H1 (cell line): Measurements from ENCODE around the gene AIG1. TPM values are rescaled to one million over a fixed set of nuclear protein-coding genes. Genes with fewer than 3 reads are reported as not detected.

ENCODE experiments used
- CTCF ChIA-PET: fragments of 300-600 bp; sonication (Branson Sonifier 250); formaldehyde crosslinking; loops from one replicate; lab custom pipeline; 2021; ENCODE audit not compliant: partially characterized antibody; lab: Charles Lee
- POLR2A ChIA-PET: fragments of 300-600 bp; sonication (Branson Sonifier 250); formaldehyde crosslinking; loops from one replicate; lab custom pipeline; 2021; ENCODE audit warnings: inconsistent platforms; ENCODE audit not compliant: partially characterized antibody; lab: Charles Lee
- DNase-seq, 2 experiments: peaks; one replicate each; pipeline versions ENCODE4 v3.0.0 to v3.0.0-alpha.2; 2010 to 2022; ENCODE audit warnings: low spot score in 2 of 2, low read depth in 1 of 2, mixed read lengths in 1 of 2
- FAIRE-seq: peaks from 2 replicates; lab custom pipeline; 2011; peaks lifted over from hg19 to GRCh38; lab: Jason Lieb, UNC
- H2AFZ ChIP-seq: 2 replicates; pipeline ENCODE4 v1.8.1; 2012; ENCODE audit warnings: low read length, inconsistent platforms
- H2AK5ac ChIP-seq: 2 replicates; pipeline ENCODE4 v1.6.1; 2013; ENCODE audit warnings: low read depth, low read length
- H2BK120ac ChIP-seq: replicated peaks from 2 replicates; pipeline ENCODE3; 2013; ENCODE audit warnings: low read depth, low read length, inconsistent platforms
- H2BK12ac ChIP-seq: 2 replicates; pipeline ENCODE4 v1.6.1; 2013; ENCODE audit warnings: low read depth, low read length
- H2BK15ac ChIP-seq: 2 replicates; pipeline ENCODE4 v1.6.1; 2013; ENCODE audit warnings: low read length
- H2BK20ac ChIP-seq: 2 replicates; pipeline ENCODE4 v1.6.1; 2013; ENCODE audit warnings: low read length
- H2BK5ac ChIP-seq: 2 replicates; pipeline ENCODE4 v1.6.1; 2013; ENCODE audit warnings: low read depth, low read length
- H3K14ac ChIP-seq: 2 replicates; pipeline ENCODE4 v1.6.1; 2013; ENCODE audit warnings: inconsistent platforms; ENCODE audit not compliant: insufficient read length
- H3K18ac ChIP-seq: 2 replicates; pipeline ENCODE4 v1.6.1; 2013; ENCODE audit warnings: low read length; ENCODE audit errors: extremely low read depth
- H3K23ac ChIP-seq: 2 replicates; pipeline ENCODE4 v1.6.1; 2013; ENCODE audit warnings: inconsistent platforms; ENCODE audit not compliant: insufficient read length
- H3K23me2 ChIP-seq: 2 replicates; pipeline ENCODE4 v1.6.1; 2013; ENCODE audit warnings: low read depth, low read length
- H3K27ac ChIP-seq: 2 replicates; pipeline ENCODE4 v1.6.1; 2011; ENCODE audit warnings: low read depth, low read length, inconsistent platforms
- H3K27me3 ChIP-seq, 4 experiments: replicated peaks in 1 of 4; 1 replicate in 1 of 4; 2 replicates in 3 of 4; pipeline versions ENCODE4 v1.6.1 to v1.8.1; 2011 to 2013; ENCODE audit warnings: low read length in 3 of 4, mild to moderate bottlenecking in 3 of 4, inconsistent platforms in 2 of 4, mixed read lengths in 2 of 4, moderate library complexity in 1 of 4; ENCODE audit not compliant: control insufficient read depth in 3 of 4, insufficient read depth in 3 of 4; ENCODE audit errors: extremely low read depth in 1 of 4
- H3K36me3 ChIP-seq, 4 experiments: 2 replicates each; pipeline versions ENCODE4 v1.6.1 to v1.8.1; 2011 to 2013; ENCODE audit warnings: mild to moderate bottlenecking in 4 of 4, low read length in 3 of 4, moderate library complexity in 2 of 4, control low read depth in 1 of 4, inconsistent platforms in 1 of 4; ENCODE audit not compliant: insufficient read depth in 4 of 4, control insufficient read depth in 2 of 4
- H3K4ac ChIP-seq: replicated peaks from 2 replicates; pipeline ENCODE3; 2013; ENCODE audit warnings: low read length, low read depth, mixed read lengths, inconsistent platforms; ENCODE audit not compliant: insufficient read length
- H3K4me1 ChIP-seq, 4 experiments: replicated peaks in 1 of 4; 1 replicate in 1 of 4; 2 replicates in 3 of 4; pipeline versions ENCODE4 v1.6.1 to v1.8.1; 2011 to 2013; ENCODE audit warnings: low read length in 3 of 4, inconsistent platforms in 2 of 4, mixed read lengths in 1 of 4; ENCODE audit not compliant: insufficient read depth in 4 of 4, control insufficient read depth in 3 of 4
- H3K4me2 ChIP-seq, 2 experiments: 2 replicates each; pipeline versions ENCODE4 v1.6.1 to v1.8.1; 2011 to 2013; ENCODE audit warnings: low read depth in 2 of 2, low read length in 2 of 2, control low read depth in 1 of 2, inconsistent platforms in 1 of 2, mild to moderate bottlenecking in 1 of 2; ENCODE audit not compliant: insufficient read depth in 1 of 2
- H3K4me3 ChIP-seq, 4 experiments: fragments of 200-600, 300-600 bp in 1 of 4; sonication (generic), shearing (Covaris generic), sonication (Bioruptor Twin) in 1 of 4; 2 replicates each; pipeline versions ENCODE4 v1.5.1 to v1.8.1; 2011 to 2016; ENCODE audit warnings: low read length in 4 of 4, low read depth in 3 of 4, control low read depth in 2 of 4, inconsistent platforms in 2 of 4, mild to moderate bottlenecking in 2 of 4, mixed read lengths in 1 of 4, moderate library complexity in 1 of 4; ENCODE audit not compliant: insufficient read depth in 2 of 4; ENCODE audit errors: extremely low read depth in 1 of 4
- H3K56ac ChIP-seq: replicated peaks from 2 replicates; pipeline ENCODE3; 2013; ENCODE audit warnings: low read depth, mild to moderate bottlenecking, mixed read lengths, low read length, inconsistent platforms; ENCODE audit not compliant: insufficient read length
- H3K79me1 ChIP-seq: 2 replicates; pipeline ENCODE4 v1.6.1; 2013; ENCODE audit warnings: low read depth, low read length, control low read depth
- H3K79me2 ChIP-seq, 2 experiments: 2 replicates each; pipeline versions ENCODE4 v1.6.1 to v1.8.1; 2012 to 2013; ENCODE audit warnings: low read length in 2 of 2, mild to moderate bottlenecking in 2 of 2, inconsistent platforms in 1 of 2; ENCODE audit not compliant: insufficient read depth in 2 of 2, control insufficient read depth in 1 of 2
- H3K9ac ChIP-seq, 4 experiments: replicated peaks in 1 of 4; 1 replicate in 1 of 4; 2 replicates in 3 of 4; pipeline versions ENCODE4 v1.6.1 to v1.8.1; 2011 to 2013; ENCODE audit warnings: low read depth in 3 of 4, low read length in 3 of 4, control low read depth in 2 of 4, mild to moderate bottlenecking in 2 of 4, moderate library complexity in 2 of 4, inconsistent platforms in 1 of 4; ENCODE audit errors: extremely low read depth in 1 of 4
- H3K9me3 ChIP-seq, 2 experiments: 2 replicates each; pipeline versions ENCODE4 v1.6.1 to v1.8.1; 2012 to 2013; ENCODE audit warnings: mild to moderate bottlenecking in 2 of 2, moderate library complexity in 2 of 2, control low read depth in 1 of 2, inconsistent platforms in 1 of 2, low read depth in 1 of 2, low read length in 1 of 2, mixed read lengths in 1 of 2; ENCODE audit not compliant: insufficient read depth in 2 of 2
- H4K20me1 ChIP-seq, 2 experiments: replicated peaks in 1 of 2; 2 replicates each; pipeline versions ENCODE3 to v1.8.1; 2011 to 2013; ENCODE audit warnings: inconsistent platforms in 2 of 2, low read length in 2 of 2, mild to moderate bottlenecking in 1 of 2; ENCODE audit not compliant: insufficient read depth in 2 of 2, control insufficient read depth in 1 of 2
- H4K5ac ChIP-seq: 2 replicates; pipeline ENCODE4 v1.6.1; 2013; ENCODE audit warnings: low read length, low read depth, mixed read lengths, inconsistent platforms; ENCODE audit not compliant: insufficient read length
- H4K8ac ChIP-seq: 2 replicates; pipeline ENCODE4 v1.8.0; 2013; ENCODE audit warnings: mild to moderate bottlenecking, moderate library complexity, low read length, inconsistent platforms; ENCODE audit not compliant: insufficient read depth; ENCODE audit errors: extremely low read depth
- H4K91ac ChIP-seq: replicated peaks from 2 replicates; pipeline ENCODE3; 2013; ENCODE audit warnings: low read length, mixed read lengths, inconsistent platforms; ENCODE audit not compliant: insufficient read length
- ATF3 ChIP-seq: IDR thresholded peaks from 2 replicates; pipeline ENCODE4 v1.6.1; 2011; ENCODE audit warnings: low read depth, mild to moderate bottlenecking, low read length; ENCODE audit not compliant: insufficient read depth
- JUND ChIP-seq: IDR thresholded peaks from 2 replicates; pipeline ENCODE4 v1.6.1; 2011; ENCODE audit warnings: mild to moderate bottlenecking, improper control_type of control experiment, low read length
- RAD21 ChIP-seq, 2 experiments: IDR thresholded peaks in 1 of 2; conservative IDR thresholded peaks in 1 of 2; 2 replicates each; pipeline ENCODE4 v1.6.1; 2011; ENCODE audit warnings: low read depth in 2 of 2, low read length in 2 of 2, improper control_type of control experiment in 1 of 2, inconsistent platforms in 1 of 2, mild to moderate bottlenecking in 1 of 2, moderate library complexity in 1 of 2
- RFX5 ChIP-seq: IDR thresholded peaks from 2 replicates; pipeline ENCODE4 v1.6.1; 2011; ENCODE audit warnings: low read depth, low read length, improper control_type of control experiment, borderline replicate concordance
- SIRT6 ChIP-seq: IDR thresholded peaks from one replicate; pipeline ENCODE4 v1.7.1; 2012; ENCODE audit warnings: low read length, inconsistent platforms
- SP4 ChIP-seq: IDR thresholded peaks from 2 replicates; pipeline ENCODE4 v1.6.1; 2012; ENCODE audit warnings: low read length, inconsistent platforms
- TCF12 ChIP-seq: IDR thresholded peaks from 2 replicates; pipeline ENCODE4 v1.6.1; 2011; ENCODE audit warnings: low read depth, mild to moderate bottlenecking, low read length
- USF2 ChIP-seq: IDR thresholded peaks from 2 replicates; pipeline ENCODE4 v1.6.1; 2011; ENCODE audit warnings: low read length, improper control_type of control experiment
- YY1 ChIP-seq: IDR thresholded peaks from 2 replicates; pipeline ENCODE4 v1.6.1; 2011; ENCODE audit warnings: low read depth, mild to moderate bottlenecking, low read length
- WGBS, 2 experiments: shearing (Covaris generic) in 1 of 2; methylation state at CpG; one replicate each; pipeline versions ENCODE4 v1.1.6 to v1.1.7; 2013 to 2015; ENCODE audit warnings: low lambda C conversion rate in 2 of 2, mixed read lengths in 2 of 2, inconsistent platforms in 1 of 2, low coverage in 1 of 2, missing lambda C conversion rate in 1 of 2; ENCODE audit not compliant: insufficient replicate concordance in 2 of 2, insufficient coverage in 1 of 2, insufficient read length in 1 of 2; ENCODE audit errors: extremely low coverage in 1 of 2, missing lambda C conversion rate in 1 of 2; 5-methylcytosine and 5-hydroxymethylcytosine counted together
- polyA plus RNA-seq, 7 experiments: library from polyadenylated mRNA; depleted of rRNA in 3 of 7; stranded (reverse) in 5 of 7; unstranded in 2 of 7; fragments of >200 nt in 5 of 7; fragments of 200-250 nt in 2 of 7; gene quantifications; 1 replicate in 5 of 7; 2 replicates in 1 of 7; 4 replicates in 1 of 7; pipeline versions ENCODE4 v1.2.1 to v1.2.3, GENCODE V29; 2011 to 2013; ENCODE audit warnings: missing spikeins in 2 of 7, mixed read lengths in 2 of 7
- total RNA-seq: library from RNA; stranded (reverse); fragmentation: NEBNext Ultra II Directional; extraction: Animal tissue kit (Norgen Biotek cat#: 25700); gene quantifications from 2 replicates; pipeline ENCODE4 v1.2.1, GENCODE V29; 2021

Gene AIG1
- total and polyA plus RNA-seq, 2 of the 8 experiments (the other 6 are each of a cell fraction or from before 2014, with no cell fraction given) = 56.6 to 58.4 TPM

GRCh38 chr6:143180826-143181225 lies 120.1 kb downstream of the AIG1 start:
- H3K9me3 ChIP-seq = no peaks in the 10 kb centered on the region
- no peak overlapping the region for H3K23ac ChIP-seq
- no peak overlapping the region for H2BK5ac ChIP-seq
- no peaks in the 10 kb centered on the region; the same call in 1 of the 2 replicates for H3K79me1 ChIP-seq
- no peak overlapping the region for H3K4me2 ChIP-seq
- 81% methylated on average over 2 of the region's 2 CpGs; no CpG with 5 or more reads in 1 of the 2 experiments for WGBS, 2 experiments
- H4K91ac ChIP-seq = no peak overlapping the region
- H2AFZ ChIP-seq = no peak overlapping the region
- ChIA-PET POLR2A (no interaction called here), CTCF (interaction anchor here (0.7 to 1.0 kb wide), 2 partner anchors 17 to 157 kb away, joined by 3 read pairs; no protein-coding TSS in a partner anchor)
- no peak overlapping the region for H2AK5ac ChIP-seq
- H3K27me3 ChIP-seq = no peaks in the 10 kb centered on the region
- no peaks in the 10 kb centered on the region for H3K79me2 ChIP-seq
- no peak for TF ChIP-seq SIRT6
- TF ChIP-seq USF2 = no peak
- TF ChIP-seq TCF12 = no peak
- TF ChIP-seq JUND = no peak
- TF ChIP-seq YY1 = no peak
- TF ChIP-seq RFX5 = no peak
- TF ChIP-seq ATF3 = no peak
- no peak for TF ChIP-seq RAD21 (IDR thresholded peaks at IDR 0.05 in 1 of 2, conservative IDR thresholded peaks at IDR 0.05 in 1 of 2; ENCODE audit: low read depth in 2 of 2, low read length in 2 of 2)
- TF ChIP-seq SP4 = no peak
- H2BK15ac ChIP-seq = no peak overlapping the region
- H3K56ac ChIP-seq = no peak overlapping the region
- DNase-seq = no peak
- H3K4ac ChIP-seq = no peak overlapping the region
- no peak overlapping the region for H2BK12ac ChIP-seq
- no peak overlapping the region for H3K9ac ChIP-seq
- no peak overlapping the region for H3K27ac ChIP-seq
- H2BK120ac ChIP-seq = no peak overlapping the region
- no peak overlapping the region for H2BK20ac ChIP-seq
- no peak overlapping the region for H3K4me3 ChIP-seq
- H4K8ac ChIP-seq = no peak overlapping the region
- no peak overlapping the region for H3K18ac ChIP-seq
- no peaks in the 10 kb centered on the region for H3K23me2 ChIP-seq
- H3K4me1 ChIP-seq = no peaks in the 10 kb centered on the region
- no peaks in the 10 kb centered on the region for H3K36me3 ChIP-seq
- no peak for FAIRE-seq
- no peak overlapping the region for H3K14ac ChIP-seq
- H4K20me1 ChIP-seq = no peaks in the 10 kb centered on the region
- H4K5ac ChIP-seq = no peak overlapping the region
